Right lobe of liver (tissue), 4 donors: ENCODE measurements around the gene JAG1.

Experiments
- CTCF ChIP-seq, 4 donors: fragments of 200-600 bp in 3 of 4; fragments of 450-650 bp in 1 of 4; IDR thresholded peaks; one replicate each; pipeline versions ENCODE4 v1.5.1 to v1.8.0; 2016 to 2022; ENCODE audit warnings: antibody characterized with exemption in 4 of 4, mild to moderate bottlenecking in 2 of 4
- POLR2A ChIP-seq: fragments of 450-650 bp; IDR thresholded peaks from one replicate; pipeline ENCODE4 v1.6.1; 2017; ENCODE audit warnings: antibody characterized with exemption, mild to moderate bottlenecking
- donor health status: DM: no; HTN: no; CAD: no.
- donor health status: DM: no; HTN: no; CAD: no.
- donor health status: DM: no; HTN: yes; CAD: no.

- TF ChIP-seq CTCF (IDR thresholded peaks at IDR 0.05) (no peak), POLR2A (no peak)
Measured at GRCh38 chr20:10639077-10639736, 34.6 kb downstream of the JAG1 start.
